ENCODE measurements around the gene GORASP1. TPM values are rescaled to one million over a fixed set of nuclear protein-coding genes. Genes with fewer than 3 reads are reported as not detected.

The GORASP1 gene
- total and polyA plus RNA-seq, 2 of the 8 experiments (the other 6 are each of a cell fraction or from before 2014, with no cell fraction given), result 33.4 to 33.5 TPM

- no peak for TF ChIP-seq CHD7 (IDR thresholded peaks at IDR 0.05; ENCODE audit: insufficient replicate concordance, low read length)
- no peak for TF ChIP-seq SUZ12 (IDR thresholded peaks at IDR 0.05; ENCODE audit: low read length)
- TF ChIP-seq RAD21 (IDR thresholded peaks at IDR 0.05 in 1 of 2, conservative IDR thresholded peaks at IDR 0.05 in 1 of 2; ENCODE audit: low read depth in 2 of 2, low read length in 2 of 2), result no peak
- TF ChIP-seq KDM5A (IDR thresholded peaks at IDR 0.05; ENCODE audit: low read length), result no peak
- no peak for TF ChIP-seq SIX5 (IDR thresholded peaks at IDR 0.05; ENCODE audit: low read depth, low read length)
- no peak for TF ChIP-seq HDAC2 (IDR thresholded peaks at IDR 0.05; ENCODE audit: borderline replicate concordance in 1 of 2, low read depth in 2 of 2, low read length in 2 of 2)
- no peak for TF ChIP-seq POLR2AphosphoS5 (IDR thresholded peaks at IDR 0.05; ENCODE audit: low read depth, low read length)
- no peak for TF ChIP-seq SIN3A (conservative IDR thresholded peaks at IDR 0.05 in 1 of 2, IDR thresholded peaks at IDR 0.05 in 1 of 2; ENCODE audit: low read depth in 1 of 2, low read length in 2 of 2)
Measured at GRCh38 chr3:39146083-39146501, 38.7 kb upstream of the GORASP1 start (continued).

All from H1 (cell line).